ENCODE data around the gene CCR9. TPM values are rescaled to one million over a fixed set of nuclear protein-coding genes. Genes with fewer than 3 reads are reported as not detected.

Gene CCR9
- total RNA-seq, 2 donors from 2014 or later: 0.15 to 0.19 TPM

Other genes starting within 250 kb of the CCR9 start
- 10 to 100 TPM; 49.2 to 57.4 TPM for gene SACM1L, start 197.1 kb upstream of the CCR9 start, total RNA-seq
- not detected for gene SLC6A20, start 90.0 kb upstream of the CCR9 start, total RNA-seq
- 1 to 10 TPM; 3.4 to 5.2 TPM for gene LZTFL1, start 44.4 kb upstream of the CCR9 start, total RNA-seq
- gene CXCR6, start 56.9 kb downstream of the CCR9 start, total RNA-seq: 10 to 100 TPM; 13.7 to 25.4 TPM
- 10 to 100 TPM; 15.5 to 26.2 TPM for gene FYCO1, start 109.3 kb downstream of the CCR9 start, total RNA-seq
- under 1 TPM; 0.04 to 0.05 TPM for gene XCR1, start 140.9 kb downstream of the CCR9 start, total RNA-seq

All from activated T-helper 17 cell treated with anti-CD3 and anti-CD28 coated beads, Interleukin-2, amount 50 U/mL, for 72 hours (primary cell).